Thyroid gland (tissue), 4 donors: Measurements from ENCODE around the gene VGLL3. TPM values are rescaled to one million over a fixed set of nuclear protein-coding genes. Genes with fewer than 3 reads are reported as not detected.
"Not testable (repeated sequence)": the region's sequence is repeated elsewhere in the genome, so short reads cannot be mapped to it uniquely, and the experiment has no call there.

ENCODE experiments used
- DNase-seq, 2 donors: peaks; one replicate each; pipeline ENCODE4 v3.0.0-alpha.2; 2019
- H3K27ac ChIP-seq, 3 donors: fragments of 200-600 bp; sonication (generic); 1 replicate in 2 of 3; 2 replicates in 1 of 3; pipeline ENCODE4 v1.5.1; 2016 to 2019; ENCODE audit warnings: mild to moderate bottlenecking in 1 of 3, moderate library complexity in 1 of 3
- H3K27me3 ChIP-seq: fragments of 200-600 bp; sonication (generic); one replicate; pipeline ENCODE4 v1.5.1; 2019
- H3K36me3 ChIP-seq, 2 donors: fragments of 200-600 bp; sonication (generic); one replicate each; pipeline ENCODE4 v1.5.1; 2016 to 2019
- H3K4me1 ChIP-seq, 2 donors: fragments of 200-600 bp; sonication (generic); one replicate each; pipeline ENCODE4 v1.5.1; 2017 to 2019
- H3K4me3 ChIP-seq, 3 donors: fragments of 200-600 bp; sonication (generic); replicated peaks in 1 of 3; 1 replicate in 2 of 3; 2 replicates in 1 of 3; pipeline ENCODE4 v1.5.1; 2016; ENCODE audit warnings: mild to moderate bottlenecking in 1 of 3
- H3K9me3 ChIP-seq: fragments of 200-600 bp; sonication (generic); one replicate; pipeline ENCODE4 v1.5.1; 2017
- POLR2A ChIP-seq, 2 donors: fragments of 450-650 bp; IDR thresholded peaks; one replicate each; pipeline ENCODE4 v1.6.1; 2017; ENCODE audit warnings: antibody characterized with exemption in 2 of 2, mild to moderate bottlenecking in 2 of 2, moderate library complexity in 1 of 2
- WGBS, 2 donors: methylation state at CpG; one replicate each; pipeline ENCODE4 v1.1.5; 2017; 5-methylcytosine and 5-hydroxymethylcytosine counted together
- intact Hi-C: fragments of 100-400 bp; cut with DNase I; formaldehyde crosslinking; loops from one replicate; pipeline ENCODE4 v1.15.1; 2023
- total RNA-seq, 4 donors: library from RNA; depleted of rRNA; stranded (reverse); fragments of >200 nt; gene quantifications; one replicate each; pipeline ENCODE4 v1.2.3, GENCODE V29; 2016
- TF ChIP-seq, protein P1 (sequence below), 6 experiments: fragments of 200-600 bp in 3 of 6; fragments of 450-650 bp in 3 of 6; sonication (generic) in 3 of 6; IDR thresholded peaks; one replicate each; pipeline ENCODE4 v1.5.1; 2016 to 2019; ENCODE audit warnings: antibody characterized with exemption in 6 of 6, mild to moderate bottlenecking in 2 of 6, inconsistent platforms in 1 of 6, moderate library complexity in 1 of 6

The VGLL3 gene
- total RNA-seq, 4 donors from 2014 or later, result 3.0 to 18.7 (median 12.7) TPM

DNA sequence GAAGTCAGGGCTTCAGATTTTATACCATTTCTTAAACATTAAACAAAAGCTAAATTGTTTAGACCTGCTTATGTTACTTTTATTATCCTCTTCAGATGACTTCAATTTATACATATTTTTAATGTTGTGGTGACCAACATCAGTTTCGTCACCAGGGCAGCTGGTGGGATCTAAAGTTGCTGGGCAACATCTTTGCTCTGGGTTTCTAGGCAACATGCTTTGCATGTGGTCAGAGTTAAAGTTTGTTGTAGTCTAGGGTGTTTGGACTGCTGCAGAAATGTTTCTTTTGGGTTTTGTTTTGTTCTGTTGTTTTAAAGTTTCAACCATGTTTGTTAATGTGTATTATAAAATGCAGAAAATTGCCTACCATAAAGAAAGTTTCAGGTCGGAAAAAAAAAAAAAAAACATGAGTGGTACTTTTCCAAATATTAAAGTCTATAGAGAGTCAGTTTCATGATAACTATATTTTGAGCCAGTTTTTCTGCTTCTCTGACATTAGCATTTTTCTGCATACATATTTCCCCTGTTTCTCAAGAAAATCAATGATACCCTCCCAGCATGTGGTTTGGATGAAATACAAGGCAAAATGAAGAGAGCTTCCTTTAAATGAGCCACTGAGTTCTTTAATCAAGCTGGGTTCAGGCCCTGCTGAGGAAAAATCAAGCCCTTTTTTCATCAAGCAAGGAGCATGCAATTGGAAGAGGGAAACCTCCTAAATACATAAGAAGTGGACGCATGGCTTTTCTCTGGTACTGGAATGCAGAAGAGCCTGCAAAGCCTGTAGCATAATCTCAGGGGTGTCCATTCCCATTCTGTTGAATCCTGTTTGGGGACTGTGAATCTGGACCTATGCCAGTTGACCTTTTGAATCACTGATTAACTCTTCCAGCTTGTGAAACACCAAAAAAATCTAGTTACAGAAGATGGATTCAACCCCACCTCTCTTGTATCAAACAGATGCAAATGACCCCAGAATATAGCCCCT is 35.0 kb upstream of the VGLL3 start:
- no peaks in the 10 kb centered on the region for H3K9me3 ChIP-seq
- H3K27me3 ChIP-seq, result no peaks in the 10 kb centered on the region
- intact Hi-C loops, result no loop called here
- no peaks in the 10 kb centered on the region for H3K36me3 ChIP-seq
- TF ChIP-seq POLR2A (IDR thresholded peaks at IDR 0.05), result no peak
- TF ChIP-seq, protein P1, sequence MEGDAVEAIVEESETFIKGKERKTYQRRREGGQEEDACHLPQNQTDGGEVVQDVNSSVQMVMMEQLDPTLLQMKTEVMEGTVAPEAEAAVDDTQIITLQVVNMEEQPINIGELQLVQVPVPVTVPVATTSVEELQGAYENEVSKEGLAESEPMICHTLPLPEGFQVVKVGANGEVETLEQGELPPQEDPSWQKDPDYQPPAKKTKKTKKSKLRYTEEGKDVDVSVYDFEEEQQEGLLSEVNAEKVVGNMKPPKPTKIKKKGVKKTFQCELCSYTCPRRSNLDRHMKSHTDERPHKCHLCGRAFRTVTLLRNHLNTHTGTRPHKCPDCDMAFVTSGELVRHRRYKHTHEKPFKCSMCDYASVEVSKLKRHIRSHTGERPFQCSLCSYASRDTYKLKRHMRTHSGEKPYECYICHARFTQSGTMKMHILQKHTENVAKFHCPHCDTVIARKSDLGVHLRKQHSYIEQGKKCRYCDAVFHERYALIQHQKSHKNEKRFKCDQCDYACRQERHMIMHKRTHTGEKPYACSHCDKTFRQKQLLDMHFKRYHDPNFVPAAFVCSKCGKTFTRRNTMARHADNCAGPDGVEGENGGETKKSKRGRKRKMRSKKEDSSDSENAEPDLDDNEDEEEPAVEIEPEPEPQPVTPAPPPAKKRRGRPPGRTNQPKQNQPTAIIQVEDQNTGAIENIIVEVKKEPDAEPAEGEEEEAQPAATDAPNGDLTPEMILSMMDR (IDR thresholded peaks at IDR 0.05), result no peak
- H3K4me3 ChIP-seq, result no peak overlapping the region
- 74 to 76% methylated on average over 3 of the region's 3 CpGs for WGBS, 2 donors
- H3K4me1 ChIP-seq, result no peaks in the 10 kb centered on the region
- DNase-seq, result no peak
- H3K27ac ChIP-seq, result no peak overlapping the region

DNA sequence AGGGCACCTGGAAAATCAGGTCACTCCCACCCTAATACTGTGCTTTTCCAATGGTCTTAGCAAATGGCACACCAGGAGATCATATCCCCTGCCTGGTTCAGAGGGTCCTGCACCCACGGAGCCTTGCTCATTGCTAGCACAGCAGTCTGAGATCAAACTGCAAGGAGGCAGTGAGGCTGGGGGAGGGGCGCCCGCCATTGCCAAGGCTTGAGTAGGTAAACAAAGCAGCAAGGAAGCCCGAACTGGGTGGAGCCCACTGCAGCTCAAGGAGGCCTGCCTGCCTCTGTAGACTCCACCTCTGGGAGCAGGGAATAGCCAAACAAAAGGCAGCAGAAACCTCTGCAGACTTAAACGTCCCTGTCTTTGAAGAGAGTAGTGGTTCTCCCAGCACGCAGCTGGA is 26.4 kb upstream of the VGLL3 start:
- H3K4me1 ChIP-seq, H3K4me3 ChIP-seq, H3K27me3 ChIP-seq, H3K9me3 ChIP-seq, intact Hi-C loops, DNase-seq, H3K36me3 ChIP-seq, H3K27ac ChIP-seq: not testable (repeated sequence)
- 81 to 83% methylated on average over 6 of the region's 6 CpGs for WGBS, 2 donors

DNA sequence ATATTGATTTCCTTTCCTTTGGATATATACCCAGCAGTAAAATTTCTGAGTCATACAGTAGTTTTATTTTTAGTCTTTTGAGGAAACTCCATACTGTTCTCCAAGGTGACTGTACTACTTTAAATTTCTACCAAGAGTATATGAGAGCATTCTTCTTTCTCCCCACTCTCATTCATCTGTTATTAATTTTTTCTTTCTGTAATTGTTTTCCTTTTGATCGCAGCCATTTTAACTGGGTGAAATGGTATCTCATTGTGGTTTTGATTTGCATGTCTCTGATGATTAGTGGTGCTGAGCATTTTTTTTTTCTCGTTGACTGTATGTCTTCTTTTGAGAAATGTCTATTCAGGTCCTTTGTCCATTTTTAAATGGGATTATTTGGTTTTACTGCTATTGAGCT is 18.3 kb upstream of the VGLL3 start:
- no peak for DNase-seq
- no peaks in the 10 kb centered on the region for H3K9me3 ChIP-seq
- no peak overlapping the region for H3K4me3 ChIP-seq
- 37 to 62% methylated on average over 2 of the region's 2 CpGs for WGBS, 2 donors
- intact Hi-C loops, result no loop called here
- no peak overlapping the region for H3K27ac ChIP-seq
- no peaks in the 10 kb centered on the region for H3K27me3 ChIP-seq
- no peaks in the 10 kb centered on the region for H3K4me1 ChIP-seq
- TF ChIP-seq, protein P1 (IDR thresholded peaks at IDR 0.05), result no peak
- TF ChIP-seq POLR2A (IDR thresholded peaks at IDR 0.05), result no peak
- no peaks in the 10 kb centered on the region for H3K36me3 ChIP-seq

DNA sequence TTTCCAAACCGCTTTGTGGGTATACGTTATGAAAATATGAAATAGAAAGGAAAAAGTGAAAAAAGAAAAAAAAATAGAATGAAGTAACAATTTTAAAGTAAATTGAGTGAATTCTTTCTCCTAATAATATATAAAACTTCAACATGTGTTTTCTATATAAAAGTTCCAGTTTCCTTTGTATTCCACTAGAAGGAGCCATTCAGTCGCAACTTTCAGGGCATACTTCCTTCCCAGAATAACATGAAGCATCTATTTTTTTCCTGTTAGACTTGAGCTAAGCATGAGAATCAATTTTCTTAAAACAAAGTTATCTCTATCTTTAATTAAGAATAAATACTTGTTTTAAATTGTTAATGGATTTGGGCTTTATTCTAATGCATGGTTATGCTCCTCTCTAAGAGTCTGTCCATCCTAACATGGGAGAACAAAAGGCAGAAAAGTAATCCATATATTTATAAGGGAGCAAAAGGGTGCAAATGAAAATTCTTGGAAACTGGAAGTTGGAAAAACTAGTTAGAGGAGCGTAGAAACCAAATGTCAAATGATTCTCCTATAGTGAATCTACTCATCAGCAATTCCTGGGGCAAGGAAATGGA is 16.0 kb upstream of the VGLL3 start:
- Histone ChIP-seq H3K36me3 (no peaks in the 10 kb centered on the region), H3K27ac (no peak overlapping the region), H3K4me3 (no peak overlapping the region), H3K4me1 (no peaks in the 10 kb centered on the region), H3K9me3 (no peaks in the 10 kb centered on the region), H3K27me3 (no peaks in the 10 kb centered on the region)
- WGBS, 2 donors, result 53 to 63% methylated on average over 4 of the region's 4 CpGs
- no peak for DNase-seq
- TF ChIP-seq, protein P1 (IDR thresholded peaks at IDR 0.05), result peak in 2 of 6 experiments; percentile 21 to 27
- no peak for TF ChIP-seq POLR2A (IDR thresholded peaks at IDR 0.05)
- intact Hi-C loops, result no loop called here

DNA sequence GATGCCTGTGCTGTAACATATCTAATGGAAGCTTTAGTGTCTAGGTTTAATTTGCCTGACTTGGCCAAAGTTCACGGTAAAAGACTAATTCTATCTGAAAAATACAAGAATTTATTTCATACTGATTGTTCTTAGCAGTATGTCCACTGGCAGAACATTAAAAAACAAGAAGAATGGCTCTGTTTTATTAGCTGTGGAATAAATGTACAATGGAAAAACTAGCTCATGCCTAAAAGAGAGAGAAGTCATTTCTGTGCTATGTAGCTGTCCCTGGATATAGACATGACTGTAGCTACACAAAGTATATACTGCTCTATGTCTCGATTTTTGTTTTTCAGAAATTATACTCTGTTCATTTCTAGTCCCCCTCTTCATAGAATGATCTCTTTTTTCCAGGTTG is 13.9 kb upstream of the VGLL3 start:
- no peak overlapping the region for H3K4me3 ChIP-seq
- no peak for DNase-seq
- H3K27me3 ChIP-seq, result no peaks in the 10 kb centered on the region
- H3K4me1 ChIP-seq, result no peaks in the 10 kb centered on the region
- intact Hi-C loops, result no loop called here
- H3K9me3 ChIP-seq, result no peaks in the 10 kb centered on the region
- no peaks in the 10 kb centered on the region for H3K36me3 ChIP-seq
- no peak for TF ChIP-seq POLR2A (IDR thresholded peaks at IDR 0.05)
- TF ChIP-seq, protein P1 (IDR thresholded peaks at IDR 0.05), result no peak
- WGBS, 2 donors, result 75 to 77% methylated on average over 2 of the region's 2 CpGs
- H3K27ac ChIP-seq, result no peak overlapping the region
